GM19452 (cell line): Measurements from ENCODE around the gene SARNP.
"Not testable (repeated sequence)": the region's sequence is repeated elsewhere in the genome, so short reads cannot be mapped to it uniquely, and the experiment has no call there.

ENCODE experiments used
- ATAC-seq: cut with Tn5 transposase; IDR thresholded peaks from one replicate; pipeline ENCODE4 v1.9.1; 2021; ENCODE audit not compliant: unreplicated experiment

The SARNP gene

DNA sequence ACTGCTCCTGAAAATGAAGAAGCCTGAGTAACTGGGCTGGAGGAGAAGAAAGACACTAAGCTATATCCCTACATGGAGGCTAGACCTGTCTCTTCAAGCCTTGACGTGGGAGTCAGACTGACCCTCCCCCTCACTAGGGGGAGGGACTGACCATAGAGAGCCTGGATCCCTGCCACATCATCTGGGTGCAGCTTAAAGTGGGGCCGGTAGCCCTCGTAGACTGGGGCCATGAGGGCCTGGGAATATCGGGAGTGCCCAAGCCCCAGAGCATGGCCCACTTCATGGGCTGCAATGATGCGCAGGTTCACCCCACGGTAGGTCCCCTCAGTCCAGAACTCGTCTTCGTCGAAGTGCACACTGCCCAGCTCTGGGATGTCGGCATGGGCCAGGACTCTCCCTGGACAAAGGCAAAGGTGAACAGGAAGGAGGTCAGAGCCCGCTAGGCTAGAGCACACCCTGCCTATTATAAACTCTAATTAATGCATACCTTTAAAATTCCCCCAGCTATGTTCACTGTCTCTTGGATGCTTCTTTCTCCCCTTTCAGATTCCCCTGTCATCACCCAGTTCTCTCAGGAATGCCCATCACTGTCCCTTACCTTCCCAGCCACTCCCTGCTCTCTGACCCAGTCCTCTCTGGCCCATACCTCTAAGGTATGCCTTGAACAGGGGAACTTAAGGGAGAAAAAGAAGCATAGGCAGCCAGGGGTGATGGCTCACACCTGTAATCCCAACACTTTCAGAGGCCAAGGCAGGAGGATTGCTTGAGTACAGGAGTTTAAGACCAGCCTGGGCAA, 22.0 kb upstream of the SARNP start:
- ATAC-seq = no peak

DNA sequence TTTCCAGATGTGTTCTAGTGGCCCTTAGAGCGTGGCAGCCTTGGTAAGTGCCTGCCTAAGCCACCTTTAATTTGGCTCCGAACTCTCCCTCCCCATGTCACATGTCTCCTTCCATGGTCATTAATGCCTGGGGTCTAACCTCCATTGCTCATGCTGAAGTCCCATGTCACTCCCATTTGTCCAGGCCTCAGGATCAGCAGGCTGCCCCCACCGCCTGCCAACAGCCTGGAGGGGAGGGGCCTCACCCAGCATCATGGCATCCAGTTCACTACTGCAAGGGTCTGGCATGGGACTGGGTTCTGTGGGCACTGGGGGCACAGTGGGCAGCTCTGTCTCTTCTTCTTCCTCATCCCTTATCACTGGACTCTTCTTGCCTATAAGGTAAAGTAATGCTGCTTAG, 20.8 kb upstream of the SARNP start:
- ATAC-seq = no peak

DNA sequence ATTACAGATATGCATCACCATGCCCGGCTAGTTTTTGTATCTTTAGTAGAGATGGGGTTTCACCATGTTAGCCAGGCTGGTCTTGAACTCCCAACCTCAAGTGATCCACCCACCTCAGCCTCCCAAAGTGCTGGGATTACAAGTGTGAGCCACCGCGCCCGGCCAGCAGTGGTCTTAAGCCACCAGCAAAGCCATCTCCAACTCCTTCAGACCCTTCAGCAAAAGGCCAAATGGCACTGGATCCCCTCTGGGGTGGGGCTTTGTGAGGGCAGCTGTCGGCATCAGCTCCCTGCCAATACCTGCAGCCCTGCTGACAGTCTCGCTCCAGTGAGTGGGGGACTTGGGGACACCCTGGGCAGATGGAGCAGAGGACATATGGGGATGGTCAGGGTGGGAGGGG, 16.9 kb upstream of the SARNP start:
- ATAC-seq = not testable (repeated sequence)

DNA sequence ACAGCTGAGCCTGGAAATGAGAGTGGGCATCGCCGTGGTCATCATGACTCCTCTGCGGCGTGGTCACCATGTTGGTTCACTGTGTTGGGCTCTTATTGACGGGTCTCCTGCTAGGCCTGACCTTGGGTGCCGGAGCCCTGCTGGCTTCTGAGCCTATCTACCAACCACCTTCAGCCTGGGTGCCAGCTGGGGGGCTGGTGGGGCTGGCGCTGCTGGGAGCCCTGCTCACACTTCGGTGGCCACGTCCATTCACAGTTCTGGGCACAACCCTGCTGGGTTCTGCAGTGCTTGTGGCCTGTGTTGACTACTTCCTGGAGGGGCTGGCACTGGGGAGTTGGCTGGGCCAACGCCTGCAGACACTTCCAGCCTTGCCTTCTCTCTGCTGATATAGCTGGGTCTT, 15.5 kb upstream of the SARNP start:
- no peak for ATAC-seq

DNA sequence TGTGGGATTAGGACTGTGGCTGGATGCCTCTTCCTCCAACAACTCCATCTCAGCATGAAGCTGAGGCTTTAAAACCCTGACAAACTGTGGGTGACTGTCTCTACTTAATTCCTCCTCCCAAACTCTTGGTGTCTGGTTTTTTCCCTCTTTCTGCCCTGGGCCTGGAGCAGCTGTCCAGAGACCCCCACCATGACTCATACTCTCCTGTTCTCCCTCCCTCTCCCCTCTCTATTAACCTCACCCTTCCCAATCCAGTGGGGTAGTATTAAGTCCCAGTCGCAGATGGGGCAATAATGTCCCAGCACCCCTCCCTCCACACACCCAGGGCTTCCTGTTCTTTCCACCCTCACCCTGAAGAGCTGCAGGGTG, 13.9 kb upstream of the SARNP start:
- no peak for ATAC-seq

DNA sequence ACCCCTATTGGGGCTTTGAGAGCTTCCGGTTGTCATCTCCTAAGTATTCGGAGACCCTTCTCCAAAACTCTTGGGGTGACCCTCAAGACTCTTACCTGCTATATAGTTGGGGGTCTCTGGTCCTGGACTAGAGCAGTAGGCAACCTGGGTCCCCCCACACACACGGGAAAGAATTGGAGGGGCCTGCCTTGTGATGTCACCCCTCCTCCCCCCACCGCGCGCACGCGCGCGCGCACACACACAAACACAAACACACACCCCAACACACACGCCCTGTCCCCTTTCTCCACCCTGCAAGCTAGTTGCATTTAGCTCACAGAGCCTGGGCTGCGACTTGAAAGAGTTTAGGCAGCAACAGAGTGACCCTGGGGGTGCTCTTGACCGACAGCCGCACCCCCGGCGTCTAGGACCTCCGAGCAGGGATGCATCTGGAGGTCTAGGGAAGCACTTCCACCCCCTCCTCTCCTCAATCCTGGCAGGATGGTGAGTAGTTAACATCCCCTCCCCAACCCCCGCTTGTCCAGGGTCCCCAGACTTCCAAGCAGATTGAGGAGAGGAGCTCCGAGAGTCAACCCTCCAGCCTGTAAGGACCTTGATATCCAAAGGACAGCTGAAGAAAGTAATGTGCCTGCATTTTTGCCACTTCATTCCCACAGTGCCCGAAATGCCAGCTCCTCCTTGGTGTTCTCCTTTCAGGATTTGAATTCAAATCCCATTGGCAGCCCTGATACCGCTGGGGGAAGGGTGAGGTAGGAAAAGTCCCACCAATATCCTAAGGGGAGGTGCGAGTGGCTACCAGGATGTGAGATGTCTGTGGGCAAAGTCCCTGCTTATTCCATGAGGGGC, 13.3 kb upstream of the SARNP start:
- no peak for ATAC-seq

DNA sequence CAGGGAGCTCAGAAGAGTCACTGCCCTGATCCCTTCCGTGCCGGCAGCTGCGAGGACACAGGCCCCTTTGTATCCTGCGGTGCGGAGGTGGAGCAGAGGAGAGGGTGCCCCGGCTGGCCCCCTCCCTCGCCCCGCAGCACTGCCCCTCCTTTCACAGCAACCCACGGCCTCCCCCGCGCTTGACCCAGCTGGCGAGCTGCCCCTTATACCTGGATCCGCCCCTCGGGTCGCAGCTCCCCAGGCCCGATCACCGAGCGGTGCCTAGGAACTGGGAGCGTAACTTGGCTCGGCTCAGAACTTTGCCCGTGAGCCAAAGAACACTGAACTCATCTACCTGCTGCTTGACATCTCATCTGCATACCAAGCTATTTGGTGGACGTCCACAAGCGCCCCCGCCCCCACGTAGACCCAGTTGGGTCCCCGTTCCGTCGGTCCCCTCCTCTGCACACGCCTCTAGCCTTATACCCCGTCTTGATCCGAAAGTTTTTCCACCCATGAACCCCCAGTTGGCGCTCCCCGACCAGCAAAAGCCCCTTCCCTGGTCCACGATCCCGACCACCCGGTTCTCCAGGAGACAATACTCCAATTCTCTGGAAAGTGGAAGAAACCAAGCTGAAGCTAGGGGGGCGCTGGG, 12.6 kb upstream of the SARNP start:
- peak; percentile 17 for ATAC-seq

DNA sequence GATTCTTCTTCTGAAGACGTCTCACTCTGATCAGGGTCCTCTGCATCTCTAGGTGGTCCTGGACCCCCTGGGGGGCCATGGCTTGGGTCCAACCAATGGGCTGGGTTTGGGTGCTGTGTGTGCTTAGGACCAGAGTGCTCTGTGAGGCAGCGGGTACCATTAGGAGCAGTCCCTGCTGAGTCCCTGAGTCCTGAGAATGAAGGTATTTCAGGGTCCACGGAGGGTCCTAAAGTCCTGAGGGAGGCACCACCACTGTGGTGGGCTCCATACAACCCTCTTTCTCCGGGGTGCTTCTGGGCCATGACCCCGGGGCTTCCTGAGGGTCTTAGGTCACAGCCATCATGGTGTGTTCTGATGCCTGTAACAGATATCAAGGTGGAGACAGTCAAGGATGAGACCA, 10.8 kb upstream of the SARNP start:
- ATAC-seq = no peak

DNA sequence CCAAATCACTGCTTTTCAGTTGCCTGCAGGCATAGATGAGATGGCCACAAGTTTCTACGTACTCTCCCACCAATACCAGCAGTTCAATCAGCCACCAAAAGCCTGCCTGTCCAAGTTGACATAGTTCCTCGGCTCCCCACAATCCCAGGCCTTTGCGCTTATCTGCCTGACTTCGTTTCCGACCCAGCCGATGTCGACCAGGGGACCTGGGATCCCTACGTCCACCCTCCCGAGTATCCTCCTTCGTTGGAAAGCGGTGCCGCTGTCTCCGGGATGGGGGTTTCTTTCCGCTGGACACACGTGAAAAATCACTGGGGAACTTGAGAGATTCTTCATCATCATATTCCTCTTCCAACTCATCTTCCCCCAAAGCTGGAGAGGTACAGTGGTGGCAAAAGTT, 10.3 kb upstream of the SARNP start:
- ATAC-seq = no peak

DNA sequence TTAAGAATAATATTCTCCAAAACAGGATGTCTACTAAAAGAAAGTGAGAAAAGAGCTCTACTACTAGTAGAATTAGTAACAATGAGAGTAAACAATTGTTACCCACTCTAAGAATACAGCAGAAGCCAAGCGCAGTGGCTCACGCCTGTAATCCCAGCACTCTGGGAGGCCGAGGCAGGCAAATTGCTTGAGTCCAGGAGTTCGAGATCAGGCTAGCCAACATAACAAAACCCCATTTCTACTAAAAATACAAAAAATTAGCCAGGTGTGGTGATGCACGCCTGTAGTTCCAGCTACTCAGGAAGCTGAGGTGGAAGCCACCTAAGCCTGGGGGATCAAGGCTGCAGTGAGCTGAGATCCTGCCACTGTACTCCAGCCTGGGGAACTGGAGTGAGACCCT, 7.2 kb upstream of the SARNP start:
- ATAC-seq = no peak

DNA sequence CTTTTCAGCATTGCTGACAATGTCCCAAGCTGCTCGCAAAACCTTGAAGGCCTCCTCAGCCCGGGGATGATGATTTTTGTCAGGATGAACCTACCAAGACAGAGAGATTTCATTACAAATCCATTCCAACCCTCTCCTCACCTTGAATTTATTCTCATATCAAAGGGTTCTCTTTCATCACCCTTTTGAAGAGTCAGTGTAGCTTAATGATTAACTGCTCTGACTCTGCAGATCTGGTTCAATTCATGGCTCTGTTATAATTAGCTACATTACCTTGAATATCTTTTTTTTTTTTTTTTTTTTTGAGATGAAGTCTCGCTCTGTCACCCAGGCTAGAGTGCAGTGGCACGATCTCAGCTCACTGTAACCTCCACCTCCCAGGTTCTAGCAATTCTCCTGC, 5.9 kb upstream of the SARNP start:
- no peak for ATAC-seq

DNA sequence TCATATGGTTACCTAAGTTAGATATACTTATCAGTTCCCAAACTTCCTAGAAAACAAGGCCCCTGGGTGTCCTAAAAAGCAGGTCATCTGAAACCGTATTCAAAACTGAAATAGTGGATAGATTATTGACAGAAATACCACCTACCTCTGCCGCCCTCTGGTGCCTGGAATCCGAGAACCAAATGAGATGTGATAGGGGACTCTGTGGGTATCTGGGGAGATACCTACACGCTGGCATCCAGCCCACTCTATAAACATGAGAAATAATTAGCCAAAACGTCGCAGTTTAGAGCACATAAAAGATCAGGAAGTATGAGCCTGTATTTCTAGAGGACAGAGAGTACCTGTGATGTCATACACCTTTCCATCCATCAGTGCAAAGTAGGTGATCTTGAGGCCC, 4.7 kb upstream of the SARNP start:
- no peak for ATAC-seq

DNA sequence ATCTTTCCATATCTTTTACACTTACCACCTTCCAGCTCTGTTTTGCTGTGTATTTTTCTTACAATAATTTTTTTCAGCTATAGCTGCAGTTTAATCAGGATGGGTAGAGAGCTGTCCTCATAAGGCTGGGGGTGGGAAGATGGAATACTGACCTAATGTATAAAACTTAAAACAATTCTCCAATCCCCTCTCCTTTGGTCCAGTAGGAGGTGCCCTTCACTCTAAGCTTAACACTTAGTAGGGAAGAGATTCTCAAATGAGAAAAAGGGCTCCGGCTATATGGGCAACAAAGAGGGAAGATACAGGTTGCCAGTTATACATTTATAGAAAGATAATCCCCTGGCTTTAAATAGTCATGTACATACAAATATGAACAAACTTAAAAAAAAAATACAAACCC, 3.2 kb upstream of the SARNP start:
- no peak for ATAC-seq

DNA sequence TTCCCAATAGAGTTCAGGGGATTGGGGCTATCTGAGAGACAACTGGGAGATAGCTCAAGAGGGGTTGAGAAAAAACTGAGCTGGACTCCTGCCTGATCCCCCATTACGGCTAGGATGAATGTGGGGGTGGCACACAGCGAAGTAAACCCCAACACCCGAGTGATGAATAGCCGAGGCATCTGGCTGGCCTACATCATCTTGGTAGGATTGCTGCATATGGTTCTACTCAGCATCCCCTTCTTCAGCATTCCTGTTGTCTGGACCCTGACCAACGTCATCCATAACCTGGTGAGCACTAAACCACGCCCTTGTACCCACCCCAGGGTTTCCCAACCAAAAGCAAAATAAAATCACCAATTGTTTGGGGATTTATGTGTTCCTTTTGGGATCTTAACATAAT, 1.4 kb upstream of the SARNP start:
- ATAC-seq = no peak

DNA sequence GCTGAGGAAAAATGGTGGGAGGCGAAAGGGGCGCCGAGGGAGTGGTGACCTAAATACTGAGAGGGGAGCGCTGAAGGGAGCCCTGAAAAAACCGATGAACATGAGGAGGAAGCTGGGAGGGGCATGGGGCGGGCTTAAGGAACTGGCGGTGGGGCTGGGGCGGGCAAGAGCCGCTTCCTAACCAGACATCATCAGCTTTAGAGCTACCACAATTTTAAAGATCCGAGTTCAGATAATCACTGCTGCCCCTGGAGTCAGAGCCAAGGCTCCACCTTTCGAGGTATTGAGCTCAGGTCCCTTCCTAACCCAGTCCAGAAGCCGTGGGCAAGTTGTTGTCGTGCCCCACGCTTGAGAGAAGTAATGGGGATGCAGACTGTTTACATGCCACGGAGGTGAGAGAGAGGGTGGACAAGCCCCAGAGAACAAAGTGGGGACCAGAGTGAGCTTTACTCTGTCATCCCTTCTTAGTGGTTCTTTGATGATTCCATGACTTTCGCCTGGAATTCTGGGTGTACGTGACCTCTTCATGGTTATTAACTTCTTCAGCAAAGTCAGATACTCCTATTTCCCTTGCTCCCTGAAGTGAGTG, 710 bp upstream of the SARNP start:
- ATAC-seq = peak; percentile 23

DNA sequence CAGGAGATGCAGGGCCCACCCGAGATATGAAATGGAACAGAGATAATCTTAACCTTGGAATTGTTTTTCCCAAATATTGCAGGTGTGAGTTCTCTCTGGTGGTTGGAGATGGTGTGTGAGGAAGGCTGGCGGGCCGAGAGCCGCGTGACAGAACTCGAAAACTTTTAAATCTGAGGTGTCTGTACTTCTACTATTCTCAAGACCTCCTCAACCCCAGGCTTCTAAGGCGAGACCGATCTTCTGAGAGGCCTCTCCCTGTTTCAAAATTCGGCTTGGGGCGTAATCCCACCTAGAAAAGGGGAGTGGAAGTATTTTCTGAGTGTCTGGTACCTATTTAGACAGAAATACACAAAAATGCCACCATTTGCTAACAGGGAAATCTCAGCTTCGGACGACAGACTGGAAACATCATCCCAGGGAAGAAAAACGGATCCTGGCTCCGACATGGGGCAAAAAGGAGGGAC, 611 bp downstream of the SARNP start:
- no peak for ATAC-seq

DNA sequence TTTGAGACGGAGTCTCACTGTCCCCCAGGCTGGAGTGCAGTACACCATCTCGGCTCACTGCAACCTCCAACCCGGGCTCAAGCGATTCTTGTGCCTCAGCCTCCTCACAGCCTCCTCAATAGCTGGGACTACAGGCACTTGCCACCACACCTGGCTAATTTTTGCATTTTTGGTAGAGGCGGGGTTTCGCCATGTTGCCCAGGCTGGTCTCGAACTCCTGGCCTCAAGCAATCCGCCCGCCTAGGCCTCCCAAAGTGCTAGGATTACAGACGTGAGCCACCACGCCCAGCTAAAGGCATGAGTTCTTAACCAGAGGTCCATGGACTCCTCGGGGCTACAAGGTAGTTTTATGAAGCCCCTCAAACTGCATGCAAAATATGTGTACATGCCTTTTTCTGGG, 2.1 kb downstream of the SARNP start:
- ATAC-seq = no peak

DNA sequence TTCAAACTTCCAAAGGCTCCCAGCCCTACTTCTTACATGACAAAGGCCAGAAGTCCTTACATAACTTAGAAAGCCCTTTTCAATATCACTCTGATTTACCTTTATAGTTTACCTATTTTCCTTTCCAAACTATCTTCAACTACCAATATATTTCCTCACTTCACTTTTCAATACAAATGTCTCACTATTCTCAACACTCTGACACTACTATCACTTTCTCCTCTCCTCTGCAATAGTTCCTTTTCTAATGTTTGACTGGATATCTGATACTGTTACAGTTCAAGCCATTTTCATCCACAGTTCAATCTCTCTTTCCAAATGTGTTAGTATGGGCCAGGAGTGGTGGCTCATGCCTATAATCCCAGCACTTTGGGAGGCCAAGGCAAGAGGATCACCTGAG, 3.3 kb downstream of the SARNP start:
- no peak for ATAC-seq

DNA sequence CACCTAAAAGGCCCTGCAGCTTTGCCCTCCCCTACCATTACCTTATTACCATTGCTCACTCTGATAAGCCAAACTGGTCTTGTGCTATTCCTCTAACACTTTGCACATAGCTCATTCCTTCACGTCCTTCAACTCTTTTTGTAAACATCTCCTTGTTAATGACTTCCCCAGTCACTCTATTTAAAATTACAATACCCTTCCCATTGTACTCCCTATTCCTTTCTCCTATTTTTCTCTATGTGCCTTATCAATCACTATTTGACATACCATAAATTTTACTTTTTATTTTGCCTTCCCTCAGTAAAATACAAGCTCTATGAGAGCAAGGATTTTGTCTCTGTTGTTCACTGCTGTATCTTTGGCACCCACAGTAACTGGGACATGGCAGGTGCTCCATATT, 5.4 kb downstream of the SARNP start:
- ATAC-seq = no peak

DNA sequence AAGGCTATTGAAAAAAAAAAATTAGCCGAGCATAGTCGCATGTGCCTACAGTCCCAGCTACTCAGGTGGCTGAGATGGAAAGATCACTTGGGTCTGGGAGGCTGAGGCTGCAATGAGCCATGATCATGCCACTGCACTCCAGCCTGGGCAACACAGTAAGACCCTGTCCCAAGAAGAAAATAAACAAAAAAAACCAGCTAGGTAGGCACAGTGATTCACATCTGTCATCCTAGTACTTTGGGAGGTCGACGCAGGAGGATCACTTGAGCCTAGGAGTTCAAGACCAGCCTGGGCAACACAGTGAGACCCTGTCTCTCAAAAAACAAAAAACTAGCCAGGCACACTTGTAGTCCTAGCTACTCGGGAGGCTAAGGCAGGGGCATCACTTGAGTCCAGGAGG, 8.2 kb downstream of the SARNP start:
- no peak for ATAC-seq

DNA sequence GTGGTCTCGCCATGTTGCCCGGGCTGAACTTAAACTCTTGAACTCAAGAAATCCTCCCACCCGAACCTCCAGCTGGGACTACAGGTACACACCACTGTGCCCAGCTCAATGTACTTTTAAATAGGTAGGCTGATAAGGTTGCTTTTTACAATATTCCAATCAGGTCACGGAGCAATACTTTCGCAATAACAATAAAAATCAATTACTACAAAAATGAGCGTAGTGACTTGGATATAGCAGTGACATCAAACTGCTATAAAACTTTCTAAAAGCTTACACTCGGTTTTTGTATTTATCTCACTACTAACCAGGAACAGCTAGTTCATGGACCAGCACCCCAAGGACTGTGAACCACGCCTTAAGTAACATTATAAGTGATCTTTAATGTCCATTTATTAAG, 10.5 kb downstream of the SARNP start:
- ATAC-seq = no peak

DNA sequence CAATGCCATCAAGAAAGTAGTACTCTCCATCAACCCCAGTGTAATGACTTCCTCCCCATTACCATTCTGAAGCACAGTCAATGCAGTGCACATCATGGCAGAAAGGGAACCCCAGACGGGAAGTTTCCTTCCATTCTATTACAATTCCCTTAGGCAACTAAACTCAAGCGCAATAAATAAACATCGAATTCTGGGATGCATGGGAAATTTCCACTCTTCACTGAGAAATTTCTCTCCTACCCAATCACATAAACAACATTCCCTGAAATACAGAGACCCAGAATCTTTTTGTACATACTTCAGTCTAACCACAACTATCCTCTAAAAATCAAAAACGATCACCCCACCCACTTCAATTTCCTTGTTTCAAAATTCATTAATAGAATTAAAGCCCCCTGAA, 20.0 kb downstream of the SARNP start:
- ATAC-seq = no peak
